H9 (cell line): Measurements from ENCODE around the gene DDX39A. TPM values are rescaled to one million over a fixed set of nuclear protein-coding genes. Genes with fewer than 3 reads are reported as not detected.

ENCODE experiments used
- DNase-seq: peaks from one replicate; pipeline ENCODE4 v3.0.0-alpha.2; 2017
- H2AFZ ChIP-seq: one replicate; pipeline ENCODE4 v1.6.1; 2013; ENCODE audit warnings: mild to moderate bottlenecking, low read length, control low read depth, moderate library complexity
- H2AK5ac ChIP-seq: 2 replicates; pipeline ENCODE4 v1.6.1; 2013; ENCODE audit warnings: low read length, control low read depth, mixed read lengths; ENCODE audit not compliant: insufficient read length
- H2BK120ac ChIP-seq: one replicate; pipeline ENCODE4 v1.6.1; 2013; ENCODE audit warnings: low read depth, mild to moderate bottlenecking, low read length, control low read depth, inconsistent platforms; ENCODE audit not compliant: poor library complexity, severe bottlenecking
- H2BK12ac ChIP-seq: 2 replicates; pipeline ENCODE4 v1.6.1; 2013; ENCODE audit warnings: low read length, control low read depth, mixed read lengths, low read depth; ENCODE audit not compliant: insufficient read length
- H2BK15ac ChIP-seq: 2 replicates; pipeline ENCODE4 v1.6.1; 2013; ENCODE audit warnings: low read depth, low read length, control low read depth
- H2BK20ac ChIP-seq: one replicate; pipeline ENCODE4 v1.6.1; 2013; ENCODE audit warnings: low read depth, mild to moderate bottlenecking, low read length, control low read depth, inconsistent platforms; ENCODE audit not compliant: poor library complexity, severe bottlenecking
- H2BK5ac ChIP-seq: 2 replicates; pipeline ENCODE4 v1.6.1; 2013; ENCODE audit warnings: low read length, control low read depth, mixed read lengths; ENCODE audit not compliant: insufficient read length
- H3K14ac ChIP-seq: 2 replicates; pipeline ENCODE4 v1.6.1; 2013; ENCODE audit warnings: low read length, control low read depth; ENCODE audit not compliant: insufficient read depth
- H3K18ac ChIP-seq: 2 replicates; pipeline ENCODE4 v1.6.1; 2013; ENCODE audit warnings: low read depth, mild to moderate bottlenecking, mixed read lengths, low read length, control low read depth; ENCODE audit not compliant: insufficient read length
- H3K23ac ChIP-seq: 2 replicates; pipeline ENCODE4 v1.6.1; 2013; ENCODE audit warnings: low read length, control low read depth, mixed read lengths, low read depth; ENCODE audit not compliant: insufficient read length
- H3K23me2 ChIP-seq: 2 replicates; pipeline ENCODE4 v1.6.1; 2013; ENCODE audit warnings: low read depth, mild to moderate bottlenecking, mixed read lengths, low read length, control low read depth; ENCODE audit not compliant: insufficient read length, poor library complexity, severe bottlenecking
- H3K27ac ChIP-seq: 2 replicates; pipeline ENCODE4 v1.5.1; 2013; ENCODE audit warnings: low read length, control low read depth, mixed read lengths, low read depth; ENCODE audit not compliant: insufficient read length
- H3K27me3 ChIP-seq: 2 replicates; pipeline ENCODE4 v1.6.1; 2013; ENCODE audit warnings: low read length, control low read depth, inconsistent platforms; ENCODE audit not compliant: insufficient read depth
- H3K4ac ChIP-seq: 2 replicates; pipeline ENCODE4 v1.6.1; 2013; ENCODE audit warnings: low read depth, mild to moderate bottlenecking, control low read depth, inconsistent platforms, low read length, moderate library complexity
- H3K4me1 ChIP-seq: 2 replicates; pipeline ENCODE4 v1.6.1; 2013; ENCODE audit warnings: low read length, control low read depth, inconsistent platforms; ENCODE audit not compliant: insufficient read depth
- H3K4me2 ChIP-seq: 2 replicates; pipeline ENCODE4 v1.6.1; 2013; ENCODE audit warnings: low read length, control low read depth, mixed read lengths; ENCODE audit not compliant: insufficient read length, insufficient read depth
- H3K56ac ChIP-seq: 2 replicates; pipeline ENCODE4 v1.6.1; 2013; ENCODE audit warnings: low read depth, mild to moderate bottlenecking, mixed read lengths, low read length, control low read depth; ENCODE audit not compliant: insufficient read length
- H3K79me1 ChIP-seq: 2 replicates; pipeline ENCODE4 v1.6.1; 2013; ENCODE audit warnings: low read depth, mild to moderate bottlenecking, moderate library complexity, low read length, control low read depth, inconsistent platforms; ENCODE audit not compliant: insufficient read depth, poor library complexity, severe bottlenecking
- H3K79me2 ChIP-seq: 2 replicates; pipeline ENCODE4 v1.6.1; 2013; ENCODE audit warnings: low read length, control low read depth, inconsistent platforms; ENCODE audit not compliant: insufficient read depth
- H3K9ac ChIP-seq: 2 replicates; pipeline ENCODE4 v1.6.1; 2013; ENCODE audit warnings: low read length, control low read depth, mixed read lengths; ENCODE audit not compliant: insufficient read length; ENCODE audit errors: extremely low read depth
- H3K9me3 ChIP-seq: one replicate; pipeline ENCODE4 v1.6.1; 2013; ENCODE audit warnings: low read depth, low read length, inconsistent platforms; ENCODE audit not compliant: control insufficient read depth
- H3T11ph ChIP-seq: one replicate; pipeline ENCODE4 v1.6.1; 2013; ENCODE audit warnings: mild to moderate bottlenecking, low read length, control low read depth, inconsistent platforms
- H4K20me1 ChIP-seq: one replicate; pipeline ENCODE4 v1.6.1; 2013; ENCODE audit not compliant: control insufficient read depth, insufficient read length, insufficient read depth
- H4K5ac ChIP-seq: 2 replicates; pipeline ENCODE4 v1.6.1; 2013; ENCODE audit warnings: low read depth, mild to moderate bottlenecking, mixed read lengths, low read length, control low read depth; ENCODE audit not compliant: insufficient read length
- H4K8ac ChIP-seq: replicated peaks from 2 replicates; pipeline ENCODE4 v1.6.1; 2013; ENCODE audit warnings: low read length, control low read depth, mixed read lengths, low read depth; ENCODE audit not compliant: insufficient read length
- H4K91ac ChIP-seq: 2 replicates; pipeline ENCODE4 v1.6.1; 2013; ENCODE audit warnings: low read depth, mild to moderate bottlenecking, moderate library complexity, mixed read lengths, low read length, control low read depth; ENCODE audit not compliant: insufficient read length
- H3K27ac Mint-ChIP-seq, 3 experiments: 2 replicates in 2 of 3; 3 replicates in 1 of 3; pipeline ENCODE4 v1.8.0; 2020 to 2021; ENCODE audit warnings: mixed read lengths in 3 of 3, mild to moderate bottlenecking in 1 of 3, moderate library complexity in 1 of 3
- H3K27me3 Mint-ChIP-seq: 2 replicates; pipeline ENCODE4 v1.8.0; 2021; ENCODE audit warnings: low read depth, mild to moderate bottlenecking, moderate library complexity, mixed read lengths
- H3K36me3 Mint-ChIP-seq, 3 experiments: 2 replicates in 2 of 3; 3 replicates in 1 of 3; pipeline ENCODE4 v1.8.0; 2020 to 2021; ENCODE audit warnings: low read depth in 3 of 3, mixed read lengths in 3 of 3; ENCODE audit not compliant: insufficient read depth in 1 of 3
- H3K4me1 Mint-ChIP-seq, 2 experiments: 2 replicates each; pipeline ENCODE4 v1.8.0; 2020; ENCODE audit warnings: mixed read lengths in 2 of 2
- H3K4me3 Mint-ChIP-seq, 2 experiments: 2 replicates in 1 of 2; 3 replicates in 1 of 2; pipeline ENCODE4 v1.8.0; 2020 to 2021; ENCODE audit warnings: mild to moderate bottlenecking in 2 of 2, mixed read lengths in 2 of 2, moderate library complexity in 1 of 2
- H3K9me3 Mint-ChIP-seq, 2 experiments: 2 replicates in 1 of 2; 3 replicates in 1 of 2; pipeline ENCODE4 v1.8.0; 2020; ENCODE audit warnings: mild to moderate bottlenecking in 2 of 2, mixed read lengths in 2 of 2, moderate library complexity in 1 of 2
- CTCF ChIP-seq: fragments of 200-600 bp; sonication (generic); conservative IDR thresholded peaks from 3 replicates; pipeline ENCODE4 v1.8.0; 2021; ENCODE audit warnings: antibody characterized with exemption, mild to moderate bottlenecking
- WGBS: extraction: QIAGEN DNeasy Blood & Tissue Kit; methylation state at CpG from one replicate; pipeline ENCODE4 v1.1.7; 2013; ENCODE audit warnings: missing lambda C conversion rate, low lambda C conversion rate, mixed read lengths; ENCODE audit not compliant: insufficient read length; ENCODE audit errors: extremely low coverage; 5-methylcytosine and 5-hydroxymethylcytosine counted together
- total RNA-seq: library from RNA; stranded (reverse); gene quantifications from 2 replicates; pipeline ENCODE4 v1.2.1, GENCODE V29; 2021

Gene DDX39A
- total RNA-seq, 1 experiment from 2014 or later: 137 TPM

DNA sequence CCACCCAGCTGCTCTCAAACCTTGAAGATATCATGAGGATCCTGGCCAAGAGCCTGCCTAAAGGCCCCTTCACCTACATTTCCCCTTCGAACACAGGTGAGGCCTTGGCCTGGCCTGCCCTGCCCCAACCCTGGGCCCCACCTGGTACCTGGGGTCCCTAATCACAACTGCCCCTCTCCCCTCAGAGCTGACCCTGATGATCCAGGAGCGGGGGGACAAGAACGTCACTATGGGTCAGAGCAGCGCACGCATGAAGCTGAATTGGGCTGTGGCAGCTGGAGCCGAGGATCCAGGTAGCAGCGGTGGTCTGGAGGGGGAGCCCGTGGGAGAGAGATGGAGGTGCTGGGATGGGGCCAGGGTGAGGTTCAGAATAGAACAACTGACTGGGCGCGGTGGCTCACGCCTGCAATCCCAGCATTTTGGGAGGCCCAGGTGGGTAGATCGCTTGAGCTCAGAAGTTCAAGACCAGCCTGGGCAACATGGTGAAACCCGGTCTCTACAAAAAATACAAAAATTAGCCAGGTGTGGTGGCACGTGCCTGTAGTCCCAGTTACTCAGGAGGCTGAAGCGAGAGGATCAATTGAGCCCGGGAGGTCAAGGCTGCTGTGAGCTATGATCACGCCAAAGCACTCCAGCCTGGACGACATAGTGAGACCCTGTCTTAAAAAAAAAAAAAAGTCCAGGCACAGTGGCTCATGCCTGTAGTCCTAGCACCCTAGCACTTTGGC is 17.5 kb downstream of the DDX39A start:
- H3K9me3 Mint-ChIP-seq: no peaks in the 10 kb centered on the region
- peaks cover 5% of the 10 kb centered on the region for H3K27me3 Mint-ChIP-seq
- no peak for TF ChIP-seq CTCF
- Histone ChIP-seq H2BK5ac (no peak overlapping the region), H2BK20ac (no peak overlapping the region), H3K79me2 (no peaks in the 10 kb centered on the region), H3K18ac (no peak overlapping the region), H4K91ac (no peak overlapping the region), H2AFZ (no peak overlapping the region), H3T11ph (no peak overlapping the region), H4K20me1 (no peaks in the 10 kb centered on the region), H3K56ac (no peak overlapping the region), H3K4me2 (no peak overlapping the region), H4K5ac (no peak overlapping the region), H3K27me3 (no peaks in the 10 kb centered on the region), H3K14ac (no peak overlapping the region), H3K9me3 (no peaks in the 10 kb centered on the region), H3K9ac (no peak overlapping the region), H2BK12ac (no peak overlapping the region), H2BK120ac (no peak overlapping the region), H2BK15ac (no peak overlapping the region), H3K23ac (no peak overlapping the region), H3K4ac (no peak overlapping the region), H3K4me1 (no peaks in the 10 kb centered on the region), H3K27ac (no peak overlapping the region), H3K23me2 (no peaks in the 10 kb centered on the region), H4K8ac (no peak overlapping the region), H2AK5ac (no peak overlapping the region), H3K79me1 (no peaks in the 10 kb centered on the region)
- no peak for DNase-seq
- no CpG with 5 or more reads among the region's 18 CpGs for WGBS
- peaks cover 7 to 11% of the 10 kb centered on the region in 2 experiments for H3K4me1 Mint-ChIP-seq
- peaks cover 0 to 2% (median 1%) of the 10 kb centered on the region in 3 experiments; a peak in 3 of 7 replicates for H3K36me3 Mint-ChIP-seq
- no peak overlapping the region for H3K4me3 Mint-ChIP-seq
- H3K27ac Mint-ChIP-seq: no peak overlapping the region; a peak in 1 of 7 replicates
